HG03439 (cell line): Measurements from ENCODE around the gene TMEM63B.
"Not testable (repeated sequence)": the region's sequence is repeated elsewhere in the genome, so short reads cannot be mapped to it uniquely, and the experiment has no call there.

ENCODE experiments used
- ATAC-seq: cut with Tn5 transposase; IDR thresholded peaks from one replicate; pipeline ENCODE4 v1.9.1; 2021; ENCODE audit warnings: mild to moderate bottlenecking, moderate library complexity; ENCODE audit not compliant: unreplicated experiment

Gene TMEM63B

GRCh38 chr6:44189257-44189656 lies 61.9 kb downstream of the TMEM63B start:
- no peak for ATAC-seq

- peak; percentile 78 for ATAC-seq
Measured at GRCh38 chr6:44190715-44191114, 63.4 kb downstream of the TMEM63B start.

- ATAC-seq, result no peak
Measured at GRCh38 chr6:44192428-44193041, 65.2 kb downstream of the TMEM63B start.

GRCh38 chr6:44193307-44193910 lies 66.1 kb downstream of the TMEM63B start:
- no peak for ATAC-seq

GRCh38 chr6:44194326-44194725 lies 67.0 kb downstream of the TMEM63B start:
- ATAC-seq, result no peak

GRCh38 chr6:44196351-44196750 lies 69.0 kb downstream of the TMEM63B start:
- not testable (repeated sequence) for ATAC-seq

- no peak for ATAC-seq
Measured at GRCh38 chr6:44198684-44199083, 71.3 kb downstream of the TMEM63B start.

- ATAC-seq, result no peak
Measured at GRCh38 chr6:44199883-44200282, 72.5 kb downstream of the TMEM63B start.

- no peak for ATAC-seq
Measured at GRCh38 chr6:44201200-44201599, 73.8 kb downstream of the TMEM63B start.

- ATAC-seq, result no peak
Measured at GRCh38 chr6:44201638-44202303, 74.4 kb downstream of the TMEM63B start.

GRCh38 chr6:44202332-44202971 lies 75.1 kb downstream of the TMEM63B start:
- no peak for ATAC-seq

GRCh38 chr6:44202972-44203750 lies 75.8 kb downstream of the TMEM63B start:
- no peak for ATAC-seq

- no peak for ATAC-seq
Measured at GRCh38 chr6:44203955-44204354, 76.6 kb downstream of the TMEM63B start.
